NCI-H526 treated with DMSO at 0.1 percent for 48 hours (cell line): Measurements from ENCODE around the gene BMP5.

Experiments
- DNase-seq: peaks from one replicate; lab custom pipeline; 2025; lab: John Stamatoyannopoulos, UW

The BMP5 gene

GRCh38 chr6:55811074-55811473 is 64.3 kb downstream of the BMP5 start:
- no peak for DNase-seq

GRCh38 chr6:55802259-55802658 is 73.1 kb downstream of the BMP5 start:
- DNase-seq, result no peak

- DNase-seq, result no peak
Observed at GRCh38 chr6:55798571-55798970, 76.8 kb downstream of the BMP5 start.

DNA sequence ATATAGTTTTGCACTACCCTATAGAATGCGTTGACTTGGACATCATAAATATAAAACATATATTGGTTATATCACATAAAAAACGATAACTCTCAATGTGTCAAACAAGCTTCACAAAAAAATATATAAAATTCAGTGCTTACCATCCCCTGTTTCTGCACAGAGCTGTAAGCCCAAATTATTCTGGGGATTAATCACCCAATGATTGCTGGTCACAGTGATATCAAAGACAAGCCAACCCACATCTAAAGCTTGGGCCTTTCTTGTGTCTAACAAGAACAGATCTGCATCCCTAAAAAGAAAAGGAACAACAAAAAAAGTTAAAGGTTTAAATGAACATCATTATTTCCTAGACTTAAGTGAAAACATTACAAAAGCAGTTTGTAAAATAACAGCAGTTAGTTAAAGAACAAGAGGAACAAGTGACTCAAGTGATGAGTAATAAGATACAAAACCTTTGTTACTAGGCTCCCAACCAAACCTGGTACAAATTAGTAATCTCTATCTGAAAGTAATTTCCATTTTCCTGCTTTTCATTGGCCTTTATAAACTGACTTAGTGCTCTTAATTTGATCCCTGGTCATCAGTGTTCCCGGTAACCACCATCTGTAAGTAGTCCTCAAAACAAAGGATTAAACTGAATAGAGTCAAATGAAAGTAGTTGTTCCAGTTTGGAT is 81.1 kb downstream of the BMP5 start:
- no peak for DNase-seq

GRCh38 chr6:55785273-55785672 is 90.1 kb downstream of the BMP5 start:
- no peak for DNase-seq

DNA sequence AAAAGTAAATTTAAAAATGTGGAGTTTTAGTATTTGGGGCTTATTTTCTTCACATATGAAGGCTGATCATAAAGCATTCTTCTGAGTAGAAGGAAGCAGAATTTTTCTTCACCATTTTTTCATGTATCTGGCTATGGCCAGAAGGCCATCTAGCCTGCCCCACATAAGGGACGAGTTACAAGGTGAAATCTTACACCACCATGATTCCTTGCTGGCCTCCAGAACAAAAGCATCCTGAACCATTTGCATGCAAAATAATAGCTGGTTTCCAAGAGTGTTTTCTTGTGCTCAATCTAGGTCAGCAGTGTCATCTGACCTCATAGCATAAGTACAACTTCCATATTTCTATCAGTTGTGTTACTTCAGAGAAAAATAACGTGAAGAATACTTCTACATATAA is 93.1 kb downstream of the BMP5 start:
- DNase-seq, result no peak

DNA sequence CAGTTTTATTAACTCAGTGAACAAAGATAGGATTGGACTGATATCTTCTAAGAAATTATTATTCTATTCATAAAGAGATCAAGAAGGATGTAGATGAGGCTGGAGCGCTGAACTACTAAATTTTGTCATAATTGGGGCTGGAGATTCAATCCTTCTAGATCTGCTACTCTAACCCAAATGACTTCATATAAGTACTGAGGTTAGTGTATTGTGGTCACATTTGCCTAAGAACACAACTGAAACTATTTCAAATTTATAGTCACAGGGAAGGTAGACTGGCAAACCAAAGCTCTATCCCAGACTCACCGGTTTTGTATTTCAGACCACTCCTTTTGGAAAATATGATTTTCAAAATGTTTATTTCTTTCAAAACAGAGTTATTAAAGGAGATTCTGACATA is 96.7 kb downstream of the BMP5 start:
- DNase-seq, result peak; percentile 67

DNA sequence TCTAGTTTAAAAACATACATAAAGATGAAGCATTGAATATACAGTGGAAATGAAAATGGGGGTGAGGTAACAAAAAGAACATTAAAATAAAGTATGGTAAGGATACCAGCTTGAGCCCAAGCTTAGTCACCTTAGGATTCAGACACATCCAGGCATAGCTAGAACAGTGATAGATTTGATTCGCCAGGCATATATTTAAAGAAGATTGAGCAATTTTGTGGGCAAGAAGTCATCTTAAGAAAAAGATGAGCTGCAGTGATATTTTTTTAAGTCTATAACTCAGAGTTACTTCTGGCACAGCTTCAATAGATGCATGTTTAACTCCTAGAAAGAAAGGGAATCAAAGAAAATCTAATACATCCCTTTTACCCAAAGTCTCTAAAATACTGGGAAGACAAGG is 97.9 kb downstream of the BMP5 start:
- no peak for DNase-seq

DNA sequence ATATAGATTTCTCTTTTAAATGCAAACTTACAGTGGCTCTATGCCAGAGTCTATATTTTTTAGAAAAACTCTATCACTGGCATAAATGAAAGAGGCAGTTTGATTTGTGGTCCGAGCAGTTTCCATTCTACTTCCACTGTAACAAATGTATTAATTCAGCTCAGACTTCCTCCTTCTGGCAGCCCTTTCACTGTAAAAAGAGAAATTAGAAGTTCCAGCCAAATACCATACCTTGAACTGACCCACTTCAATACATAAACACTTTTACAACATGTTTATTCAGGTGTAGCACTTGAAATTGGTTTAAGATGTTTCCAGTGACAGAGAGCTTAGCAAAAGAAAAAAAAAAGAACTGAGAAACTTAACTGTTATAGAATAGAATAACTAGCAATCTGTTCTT is 99.3 kb downstream of the BMP5 start:
- no peak for DNase-seq

DNA sequence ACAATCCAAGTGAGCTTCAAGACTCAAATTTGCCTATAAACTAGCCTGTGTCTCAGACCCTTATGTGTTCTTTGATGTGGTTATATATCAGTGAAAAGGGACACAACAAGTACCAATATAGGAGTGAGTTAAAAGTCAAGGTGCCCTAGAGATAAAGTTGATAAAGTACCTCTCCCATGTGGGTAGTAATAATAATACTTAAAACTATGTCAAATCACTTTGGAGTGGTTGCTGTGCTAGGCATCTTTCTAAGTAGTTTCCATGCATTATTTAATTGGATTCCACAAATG is 100.4 kb downstream of the BMP5 start:
- DNase-seq, result no peak

GRCh38 chr6:55774286-55775028 is 100.9 kb downstream of the BMP5 start:
- DNase-seq, result no peak

DNA sequence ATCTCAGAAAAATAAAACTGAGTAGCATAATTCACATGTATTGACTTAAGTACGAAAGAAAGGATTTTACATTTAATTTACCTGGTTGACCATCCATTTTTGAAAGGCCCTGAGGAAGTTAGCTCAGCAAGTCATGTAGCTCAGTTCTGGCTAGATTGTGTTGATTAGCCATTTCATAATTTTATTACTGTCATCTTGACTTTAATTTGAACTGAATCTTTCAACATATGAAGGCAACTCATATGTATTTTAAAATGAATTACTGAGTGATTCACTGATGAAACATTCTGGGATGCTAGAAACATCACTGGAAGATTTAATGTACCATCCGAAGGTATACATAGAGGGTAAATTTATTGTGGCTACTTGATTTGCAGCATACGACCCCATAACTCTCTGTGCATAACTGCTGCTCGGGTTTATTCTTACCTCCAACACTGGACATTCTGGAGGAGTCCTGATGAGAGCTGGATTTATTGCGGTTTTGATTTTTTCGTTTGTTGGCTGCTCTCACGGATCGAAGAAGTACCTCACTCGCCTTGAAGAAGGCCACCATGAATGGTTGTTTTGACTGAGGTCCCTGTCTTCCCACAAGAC is 101.7 kb downstream of the BMP5 start:
- DNase-seq, result no peak

DNA sequence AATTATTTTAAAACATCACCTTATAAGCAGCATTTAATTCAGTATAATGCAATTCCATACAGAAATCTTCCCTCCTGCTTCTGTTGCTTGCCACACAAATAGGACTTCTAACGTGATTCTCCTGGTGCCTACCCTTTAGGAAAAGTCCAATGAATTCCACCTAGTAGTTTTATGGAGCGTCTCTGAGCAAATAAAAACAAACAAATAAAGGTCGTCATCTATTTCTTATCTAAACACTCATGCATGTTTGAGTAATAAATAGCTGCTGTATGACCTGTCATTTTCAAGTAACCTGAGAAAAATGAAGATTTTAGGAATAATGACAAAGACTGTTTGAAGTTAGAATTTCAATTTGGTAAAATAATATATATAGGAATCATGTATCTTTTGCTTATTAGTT is 102.7 kb downstream of the BMP5 start:
- DNase-seq, result no peak

GRCh38 chr6:55759536-55759935 is 115.9 kb downstream of the BMP5 start:
- no peak for DNase-seq

DNA sequence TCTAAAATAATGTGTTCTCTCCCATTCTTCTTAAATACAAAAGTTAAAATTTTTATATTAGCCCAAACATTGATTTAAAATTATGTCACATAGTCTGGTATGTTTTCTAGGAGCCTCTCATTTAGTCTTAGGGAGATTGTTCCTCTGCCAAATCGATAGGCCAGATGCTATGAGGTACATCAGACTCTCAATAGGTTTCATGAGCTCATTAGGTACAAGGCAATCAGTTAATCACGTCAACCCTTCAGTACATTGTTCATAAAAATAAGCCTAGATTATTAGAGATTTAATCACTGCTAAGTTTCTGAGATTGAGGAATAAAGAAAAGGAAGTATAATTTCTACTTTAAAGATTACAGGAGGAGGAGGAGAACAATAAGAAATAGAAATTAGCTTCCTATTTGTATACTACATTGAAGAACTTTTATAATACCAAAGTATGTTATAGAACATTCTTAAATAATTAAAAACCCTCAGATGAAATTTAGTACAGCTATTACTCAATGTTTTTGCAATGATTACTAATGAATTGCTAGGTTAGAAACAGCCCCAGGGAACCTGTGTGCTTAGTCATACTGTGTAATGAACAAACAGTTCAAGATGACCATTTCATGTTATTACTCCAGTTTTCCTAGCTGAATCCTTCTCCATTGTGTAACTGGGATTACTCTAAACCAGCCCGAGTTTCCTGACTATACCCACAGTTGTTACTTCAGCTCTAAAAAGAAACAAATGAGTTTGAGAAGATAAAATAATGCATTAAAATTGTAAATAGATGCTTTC is 117.0 kb downstream of the BMP5 start:
- DNase-seq, result no peak

- DNase-seq, result no peak
Observed at GRCh38 chr6:55756531-55757031, 118.8 kb downstream of the BMP5 start.

GRCh38 chr6:55748880-55749279 is 126.5 kb downstream of the BMP5 start:
- DNase-seq, result no peak

GRCh38 chr6:55746473-55746872 is 128.9 kb downstream of the BMP5 start:
- no peak for DNase-seq

DNA sequence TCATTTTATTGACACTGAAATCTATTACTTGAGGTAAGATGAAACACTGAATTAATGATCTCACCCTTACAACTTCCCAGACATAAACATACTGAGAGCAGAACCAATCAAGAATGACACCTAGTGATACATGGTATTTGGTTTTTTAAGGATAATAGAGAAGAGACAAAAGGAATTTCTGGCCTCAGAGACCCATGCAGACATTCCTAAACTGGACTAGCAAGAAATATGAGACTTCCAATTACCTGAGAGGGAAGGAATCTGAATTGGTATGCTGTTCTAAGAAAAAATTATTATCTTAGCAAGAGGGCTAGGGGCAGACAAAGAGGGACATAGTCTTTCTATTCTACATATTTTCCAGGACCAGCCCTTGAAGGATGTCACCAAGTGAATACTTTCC is 141.1 kb downstream of the BMP5 start:
- DNase-seq, result no peak

DNA sequence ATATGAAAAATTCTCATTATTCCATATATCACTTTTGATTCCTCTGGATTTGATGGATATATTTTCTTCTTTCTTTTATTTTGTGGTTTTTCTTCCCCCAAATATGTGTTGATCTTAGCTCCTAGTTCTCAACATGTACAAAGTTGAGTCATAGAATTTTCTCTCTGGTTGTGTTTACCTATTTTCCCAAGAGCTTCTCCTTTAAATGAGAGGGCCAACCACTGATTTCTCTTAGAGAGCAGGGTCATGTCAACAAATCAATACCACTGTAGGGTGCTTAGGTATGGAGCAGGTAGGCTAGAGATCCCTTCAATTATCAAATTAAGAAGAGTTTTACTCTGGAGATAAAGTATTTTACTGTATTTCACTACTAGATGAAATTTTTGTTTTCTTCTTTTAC is 145.7 kb downstream of the BMP5 start:
- no peak for DNase-seq

- no peak for DNase-seq
Observed at GRCh38 chr6:55726144-55726543, 149.2 kb downstream of the BMP5 start.

- DNase-seq, result no peak
Observed at GRCh38 chr6:55714831-55715230, 160.6 kb downstream of the BMP5 start.

- DNase-seq, result no peak
Observed at GRCh38 chr6:55713436-55713835, 162.0 kb downstream of the BMP5 start.
